H9 (cell line): ENCODE measurements around the gene LY6G5B. TPM values are rescaled to one million over a fixed set of nuclear protein-coding genes. Genes with fewer than 3 reads are reported as not detected.

ENCODE experiments used
- DNase-seq: peaks from one replicate; pipeline ENCODE4 v3.0.0-alpha.2; 2017
- H2AFZ ChIP-seq: one replicate; pipeline ENCODE4 v1.6.1; 2013; ENCODE audit warnings: mild to moderate bottlenecking, low read length, control low read depth, moderate library complexity
- H2AK5ac ChIP-seq: 2 replicates; pipeline ENCODE4 v1.6.1; 2013; ENCODE audit warnings: low read length, control low read depth, mixed read lengths; ENCODE audit not compliant: insufficient read length
- H2BK120ac ChIP-seq: one replicate; pipeline ENCODE4 v1.6.1; 2013; ENCODE audit warnings: low read depth, mild to moderate bottlenecking, low read length, control low read depth, inconsistent platforms; ENCODE audit not compliant: poor library complexity, severe bottlenecking
- H2BK12ac ChIP-seq: 2 replicates; pipeline ENCODE4 v1.6.1; 2013; ENCODE audit warnings: low read length, control low read depth, mixed read lengths, low read depth; ENCODE audit not compliant: insufficient read length
- H2BK15ac ChIP-seq: 2 replicates; pipeline ENCODE4 v1.6.1; 2013; ENCODE audit warnings: low read depth, low read length, control low read depth
- H2BK20ac ChIP-seq: one replicate; pipeline ENCODE4 v1.6.1; 2013; ENCODE audit warnings: low read depth, mild to moderate bottlenecking, low read length, control low read depth, inconsistent platforms; ENCODE audit not compliant: poor library complexity, severe bottlenecking
- H2BK5ac ChIP-seq: 2 replicates; pipeline ENCODE4 v1.6.1; 2013; ENCODE audit warnings: low read length, control low read depth, mixed read lengths; ENCODE audit not compliant: insufficient read length
- H3K14ac ChIP-seq: 2 replicates; pipeline ENCODE4 v1.6.1; 2013; ENCODE audit warnings: low read length, control low read depth; ENCODE audit not compliant: insufficient read depth
- H3K18ac ChIP-seq: 2 replicates; pipeline ENCODE4 v1.6.1; 2013; ENCODE audit warnings: low read depth, mild to moderate bottlenecking, mixed read lengths, low read length, control low read depth; ENCODE audit not compliant: insufficient read length
- H3K23ac ChIP-seq: 2 replicates; pipeline ENCODE4 v1.6.1; 2013; ENCODE audit warnings: low read length, control low read depth, mixed read lengths, low read depth; ENCODE audit not compliant: insufficient read length
- H3K23me2 ChIP-seq: 2 replicates; pipeline ENCODE4 v1.6.1; 2013; ENCODE audit warnings: low read depth, mild to moderate bottlenecking, mixed read lengths, low read length, control low read depth; ENCODE audit not compliant: insufficient read length, poor library complexity, severe bottlenecking
- H3K27ac ChIP-seq: 2 replicates; pipeline ENCODE4 v1.5.1; 2013; ENCODE audit warnings: low read length, control low read depth, mixed read lengths, low read depth; ENCODE audit not compliant: insufficient read length
- H3K27me3 ChIP-seq: 2 replicates; pipeline ENCODE4 v1.6.1; 2013; ENCODE audit warnings: low read length, control low read depth, inconsistent platforms; ENCODE audit not compliant: insufficient read depth
- H3K4ac ChIP-seq: 2 replicates; pipeline ENCODE4 v1.6.1; 2013; ENCODE audit warnings: low read depth, mild to moderate bottlenecking, control low read depth, inconsistent platforms, low read length, moderate library complexity
- H3K4me1 ChIP-seq: 2 replicates; pipeline ENCODE4 v1.6.1; 2013; ENCODE audit warnings: low read length, control low read depth, inconsistent platforms; ENCODE audit not compliant: insufficient read depth
- H3K4me2 ChIP-seq: 2 replicates; pipeline ENCODE4 v1.6.1; 2013; ENCODE audit warnings: low read length, control low read depth, mixed read lengths; ENCODE audit not compliant: insufficient read length, insufficient read depth
- H3K56ac ChIP-seq: 2 replicates; pipeline ENCODE4 v1.6.1; 2013; ENCODE audit warnings: low read depth, mild to moderate bottlenecking, mixed read lengths, low read length, control low read depth; ENCODE audit not compliant: insufficient read length
- H3K79me1 ChIP-seq: 2 replicates; pipeline ENCODE4 v1.6.1; 2013; ENCODE audit warnings: low read depth, mild to moderate bottlenecking, moderate library complexity, low read length, control low read depth, inconsistent platforms; ENCODE audit not compliant: insufficient read depth, poor library complexity, severe bottlenecking
- H3K79me2 ChIP-seq: 2 replicates; pipeline ENCODE4 v1.6.1; 2013; ENCODE audit warnings: low read length, control low read depth, inconsistent platforms; ENCODE audit not compliant: insufficient read depth
- H3K9ac ChIP-seq: 2 replicates; pipeline ENCODE4 v1.6.1; 2013; ENCODE audit warnings: low read length, control low read depth, mixed read lengths; ENCODE audit not compliant: insufficient read length; ENCODE audit errors: extremely low read depth
- H3K9me3 ChIP-seq: one replicate; pipeline ENCODE4 v1.6.1; 2013; ENCODE audit warnings: low read depth, low read length, inconsistent platforms; ENCODE audit not compliant: control insufficient read depth
- H3T11ph ChIP-seq: one replicate; pipeline ENCODE4 v1.6.1; 2013; ENCODE audit warnings: mild to moderate bottlenecking, low read length, control low read depth, inconsistent platforms
- H4K20me1 ChIP-seq: one replicate; pipeline ENCODE4 v1.6.1; 2013; ENCODE audit not compliant: control insufficient read depth, insufficient read length, insufficient read depth
- H4K5ac ChIP-seq: 2 replicates; pipeline ENCODE4 v1.6.1; 2013; ENCODE audit warnings: low read depth, mild to moderate bottlenecking, mixed read lengths, low read length, control low read depth; ENCODE audit not compliant: insufficient read length
- H4K8ac ChIP-seq: replicated peaks from 2 replicates; pipeline ENCODE4 v1.6.1; 2013; ENCODE audit warnings: low read length, control low read depth, mixed read lengths, low read depth; ENCODE audit not compliant: insufficient read length
- H4K91ac ChIP-seq: 2 replicates; pipeline ENCODE4 v1.6.1; 2013; ENCODE audit warnings: low read depth, mild to moderate bottlenecking, moderate library complexity, mixed read lengths, low read length, control low read depth; ENCODE audit not compliant: insufficient read length
- H3K27ac Mint-ChIP-seq, 3 experiments: 2 replicates in 2 of 3; 3 replicates in 1 of 3; pipeline ENCODE4 v1.8.0; 2020 to 2021; ENCODE audit warnings: mixed read lengths in 3 of 3, mild to moderate bottlenecking in 1 of 3, moderate library complexity in 1 of 3
- H3K27me3 Mint-ChIP-seq: 2 replicates; pipeline ENCODE4 v1.8.0; 2021; ENCODE audit warnings: low read depth, mild to moderate bottlenecking, moderate library complexity, mixed read lengths
- H3K36me3 Mint-ChIP-seq, 3 experiments: 2 replicates in 2 of 3; 3 replicates in 1 of 3; pipeline ENCODE4 v1.8.0; 2020 to 2021; ENCODE audit warnings: low read depth in 3 of 3, mixed read lengths in 3 of 3; ENCODE audit not compliant: insufficient read depth in 1 of 3
- H3K4me1 Mint-ChIP-seq, 2 experiments: 2 replicates each; pipeline ENCODE4 v1.8.0; 2020; ENCODE audit warnings: mixed read lengths in 2 of 2
- H3K4me3 Mint-ChIP-seq, 2 experiments: 2 replicates in 1 of 2; 3 replicates in 1 of 2; pipeline ENCODE4 v1.8.0; 2020 to 2021; ENCODE audit warnings: mild to moderate bottlenecking in 2 of 2, mixed read lengths in 2 of 2, moderate library complexity in 1 of 2
- H3K9me3 Mint-ChIP-seq, 2 experiments: 2 replicates in 1 of 2; 3 replicates in 1 of 2; pipeline ENCODE4 v1.8.0; 2020; ENCODE audit warnings: mild to moderate bottlenecking in 2 of 2, mixed read lengths in 2 of 2, moderate library complexity in 1 of 2
- CTCF ChIP-seq: fragments of 200-600 bp; sonication (generic); conservative IDR thresholded peaks from 3 replicates; pipeline ENCODE4 v1.8.0; 2021; ENCODE audit warnings: antibody characterized with exemption, mild to moderate bottlenecking
- WGBS: extraction: QIAGEN DNeasy Blood & Tissue Kit; methylation state at CpG from one replicate; pipeline ENCODE4 v1.1.7; 2013; ENCODE audit warnings: missing lambda C conversion rate, low lambda C conversion rate, mixed read lengths; ENCODE audit not compliant: insufficient read length; ENCODE audit errors: extremely low coverage; 5-methylcytosine and 5-hydroxymethylcytosine counted together
- total RNA-seq: library from RNA; stranded (reverse); gene quantifications from 2 replicates; pipeline ENCODE4 v1.2.1, GENCODE V29; 2021

Gene LY6G5B
- total RNA-seq, 1 experiment from 2014 or later: 21.6 TPM

- H3K4me2 ChIP-seq: no peak overlapping the region
- H3K14ac ChIP-seq: no peak overlapping the region
- H3K9ac ChIP-seq: no peak overlapping the region
- no peak overlapping the region for H4K8ac ChIP-seq
- no peak overlapping the region for H3T11ph ChIP-seq
- no peaks in the 10 kb centered on the region for H3K9me3 ChIP-seq
- no peaks in the 10 kb centered on the region for H4K20me1 ChIP-seq
- no peak for TF ChIP-seq CTCF
- no peak overlapping the region for H2AK5ac ChIP-seq
- no peak overlapping the region for H2BK5ac ChIP-seq
- H3K27ac ChIP-seq: no peak overlapping the region
- H3K4ac ChIP-seq: no peak overlapping the region
- peaks cover 14 to 19% of the 10 kb centered on the region in 2 experiments for H3K4me1 Mint-ChIP-seq
- peaks cover 9% of the 10 kb centered on the region for H3K27me3 Mint-ChIP-seq
- H3K27ac Mint-ChIP-seq: peak overlapping the region in 1 of 3 experiments; percentile 54; a peak in 1 of 7 replicates
- no peaks in the 10 kb centered on the region for H3K27me3 ChIP-seq
- peaks cover 1% of the 10 kb centered on the region for H3K23me2 ChIP-seq
- H4K91ac ChIP-seq: no peak overlapping the region
- no peak overlapping the region for H2BK15ac ChIP-seq
- no peak overlapping the region for H3K23ac ChIP-seq
- no peaks in the 10 kb centered on the region for H3K79me1 ChIP-seq
- H2BK120ac ChIP-seq: no peak overlapping the region
- no peak overlapping the region for H2AFZ ChIP-seq
- no peak overlapping the region for H3K56ac ChIP-seq
- no peaks in the 10 kb centered on the region; the same call in 1 of the 2 replicates for H3K4me1 ChIP-seq
- no peaks in the 10 kb centered on the region; a peak in 1 of 5 replicates for H3K9me3 Mint-ChIP-seq
- DNase-seq: no peak
- H4K5ac ChIP-seq: no peak overlapping the region
- no peak overlapping the region for H3K4me3 Mint-ChIP-seq
- H2BK20ac ChIP-seq: no peak overlapping the region
- WGBS: no CpG with 5 or more reads among the region's 10 CpGs
- H3K36me3 Mint-ChIP-seq: no peaks in the 10 kb centered on the region
- no peak overlapping the region for H2BK12ac ChIP-seq
- H3K18ac ChIP-seq: no peak overlapping the region
- no peaks in the 10 kb centered on the region for H3K79me2 ChIP-seq
These were observed 37.9 kb downstream of the LY6G5B start for GRCh38 chr6:31707701-31708100.
